Esophagus muscularis mucosa (tissue), 4 donors: ENCODE results near the gene NUDT16. TPM values are rescaled to one million over a fixed set of nuclear protein-coding genes. Genes with fewer than 3 reads are reported as not detected.

ENCODE experiments used
- DNase-seq: peaks from one replicate; pipeline ENCODE4 v3.0.0-alpha.2; 2017; ENCODE audit errors: extremely low spot score
- H3K27ac ChIP-seq, 4 donors: fragments of 200-600 bp; sonication (generic); replicated peaks in 1 of 4; 1 replicate in 3 of 4; 2 replicates in 1 of 4; pipeline ENCODE4 v1.5.1; 2016 to 2019; ENCODE audit warnings: mild to moderate bottlenecking in 1 of 4
- H3K27me3 ChIP-seq, 4 donors: fragments of 200-600 bp; sonication (generic); one replicate each; pipeline versions ENCODE4 v1.5.1 to v1.6.0; 2016 to 2019
- H3K36me3 ChIP-seq, 4 donors: fragments of 200-600 bp; sonication (generic); one replicate each; pipeline ENCODE4 v1.5.1; 2016 to 2019
- H3K4me1 ChIP-seq, 4 donors: fragments of 200-600 bp; sonication (generic); one replicate each; pipeline ENCODE4 v1.5.1; 2016 to 2019
- H3K4me3 ChIP-seq, 4 donors: fragments of 200-600 bp; sonication (generic); 1 replicate in 2 of 4; 2 replicates in 2 of 4; pipeline ENCODE4 v1.5.1; 2016 to 2019; ENCODE audit warnings: mild to moderate bottlenecking in 4 of 4, moderate library complexity in 1 of 4
- H3K9me3 ChIP-seq, 4 donors: fragments of 200-600 bp; sonication (generic); 1 replicate in 3 of 4; 2 replicates in 1 of 4; pipeline ENCODE4 v1.5.1; 2016 to 2019
- CTCF ChIP-seq, 3 experiments: fragments of 200-600 bp in 2 of 3; fragments of 450-650 bp in 1 of 3; sonication (generic) in 2 of 3; IDR thresholded peaks; one replicate each; pipeline ENCODE4 v1.5.1; 2017 to 2019; ENCODE audit warnings: antibody characterized with exemption in 3 of 3, mild to moderate bottlenecking in 2 of 3, moderate library complexity in 1 of 3
- EP300 ChIP-seq: sonication (generic); formaldehyde crosslinking; IDR thresholded peaks from one replicate; pipeline ENCODE4 v1.6.1; 2017; ENCODE audit warnings: antibody characterized with exemption
- POLR2A ChIP-seq: fragments of 450-650 bp; IDR thresholded peaks from one replicate; pipeline ENCODE4 v1.6.1; 2017; ENCODE audit warnings: antibody characterized with exemption, moderate library complexity, mild to moderate bottlenecking, low read depth
- POLR2AphosphoS5 ChIP-seq, 2 donors: sonication (generic); formaldehyde crosslinking; IDR thresholded peaks; one replicate each; pipeline ENCODE4 v1.6.1; 2017; ENCODE audit warnings: antibody characterized with exemption in 2 of 2
- WGBS: methylation state at CpG from one replicate; pipeline ENCODE4 v1.1.5; 2018; 5-methylcytosine and 5-hydroxymethylcytosine counted together
- intact Hi-C: fragments of 100-400 bp; cut with DNase I; formaldehyde crosslinking; loops from one replicate; pipeline ENCODE4 v1.15.1; 2023
- total RNA-seq, 4 donors: library from RNA; depleted of rRNA; stranded (reverse); fragments of >200 nt; gene quantifications; one replicate each; pipeline versions ENCODE4 v1.1.0 to v1.2.1, GENCODE V29; 2016

NUDT16 gene
- total RNA-seq, 4 donors from 2014 or later, result 28.1 to 41.9 (median 34.0) TPM

GRCh38 chr3:131401978-131402377 is 20.4 kb downstream of the NUDT16 start:
- 70% methylated on average over 3 of the region's 3 CpGs for WGBS
- TF ChIP-seq EP300 (no peak), POLR2AphosphoS5 (IDR thresholded peaks at IDR 0.05) (no peak), POLR2A (no peak), CTCF (IDR thresholded peaks at IDR 0.05) (no peak)
- Histone ChIP-seq H3K27me3 (no peaks in the 10 kb centered on the region), H3K27ac (no peak overlapping the region), H3K36me3 (no peaks in the 10 kb centered on the region), H3K9me3 (peaks cover 0 to 5% (median 5%) of the 10 kb centered on the region in 4 donors), H3K4me1 (no peaks in the 10 kb centered on the region), H3K4me3 (no peak overlapping the region)
- no peak for DNase-seq
- intact Hi-C loops, result no loop called here

- TF ChIP-seq EP300 (no peak), POLR2AphosphoS5 (IDR thresholded peaks at IDR 0.05) (no peak), POLR2A (no peak), CTCF (IDR thresholded peaks at IDR 0.05) (no peak)
- no peak for DNase-seq
- Histone ChIP-seq H3K36me3 (no peaks in the 10 kb centered on the region), H3K27me3 (no peaks in the 10 kb centered on the region), H3K9me3 (peaks cover 0 to 5% (median 5%) of the 10 kb centered on the region in 4 donors), H3K4me3 (no peak overlapping the region), H3K27ac (no peak overlapping the region), H3K4me1 (no peaks in the 10 kb centered on the region)
- intact Hi-C loops, result no loop called here
- WGBS, result 66% methylated on average over 6 of the region's 6 CpGs
These were observed 20.9 kb downstream of the NUDT16 start for GRCh38 chr3:131402391-131403039.

GRCh38 chr3:131403216-131403895 is 21.8 kb downstream of the NUDT16 start:
- WGBS, result 82% methylated on average over 3 of the region's 3 CpGs
- no peak for TF ChIP-seq CTCF (IDR thresholded peaks at IDR 0.05)
- TF ChIP-seq POLR2A, result no peak
- no peak for TF ChIP-seq EP300
- no peak for TF ChIP-seq POLR2AphosphoS5 (IDR thresholded peaks at IDR 0.05)
- H3K4me1 ChIP-seq, result no peaks in the 10 kb centered on the region

GRCh38 chr3:131405411-131405810 is 23.8 kb downstream of the NUDT16 start:
- no peak overlapping the region for H3K4me3 ChIP-seq
- WGBS, result 50% methylated on average over 1 of the region's 1 CpG
- no peak overlapping the region for H3K27ac ChIP-seq
- no peaks in the 10 kb centered on the region for H3K27me3 ChIP-seq
- H3K36me3 ChIP-seq, result no peaks in the 10 kb centered on the region
- peaks cover 0 to 5% (median 5%) of the 10 kb centered on the region in 4 donors for H3K9me3 ChIP-seq
- no peaks in the 10 kb centered on the region for H3K4me1 ChIP-seq
- intact Hi-C loops, result no loop called here
- DNase-seq, result no peak
- no peak for TF ChIP-seq POLR2AphosphoS5 (IDR thresholded peaks at IDR 0.05)
- no peak for TF ChIP-seq POLR2A
- TF ChIP-seq EP300, result no peak
- TF ChIP-seq CTCF (IDR thresholded peaks at IDR 0.05), result no peak

More at GRCh38 chr3:131403216-131403895, 21.8 kb downstream of the NUDT16 start:
- H3K4me3 ChIP-seq, result no peak overlapping the region
- intact Hi-C loops, result no loop called here
- no peak for DNase-seq
- H3K27ac ChIP-seq, result no peak overlapping the region
- no peaks in the 10 kb centered on the region for H3K27me3 ChIP-seq
- H3K9me3 ChIP-seq, result peaks cover 0 to 5% (median 5%) of the 10 kb centered on the region in 4 donors
- no peaks in the 10 kb centered on the region for H3K36me3 ChIP-seq
